ENCODE measurements around the gene GDPD2. TPM values are rescaled to one million over a fixed set of nuclear protein-coding genes. Genes with fewer than 3 reads are reported as not detected.

Gene GDPD2
- total and polyA plus RNA-seq, 11 donors = not detected

DNA sequence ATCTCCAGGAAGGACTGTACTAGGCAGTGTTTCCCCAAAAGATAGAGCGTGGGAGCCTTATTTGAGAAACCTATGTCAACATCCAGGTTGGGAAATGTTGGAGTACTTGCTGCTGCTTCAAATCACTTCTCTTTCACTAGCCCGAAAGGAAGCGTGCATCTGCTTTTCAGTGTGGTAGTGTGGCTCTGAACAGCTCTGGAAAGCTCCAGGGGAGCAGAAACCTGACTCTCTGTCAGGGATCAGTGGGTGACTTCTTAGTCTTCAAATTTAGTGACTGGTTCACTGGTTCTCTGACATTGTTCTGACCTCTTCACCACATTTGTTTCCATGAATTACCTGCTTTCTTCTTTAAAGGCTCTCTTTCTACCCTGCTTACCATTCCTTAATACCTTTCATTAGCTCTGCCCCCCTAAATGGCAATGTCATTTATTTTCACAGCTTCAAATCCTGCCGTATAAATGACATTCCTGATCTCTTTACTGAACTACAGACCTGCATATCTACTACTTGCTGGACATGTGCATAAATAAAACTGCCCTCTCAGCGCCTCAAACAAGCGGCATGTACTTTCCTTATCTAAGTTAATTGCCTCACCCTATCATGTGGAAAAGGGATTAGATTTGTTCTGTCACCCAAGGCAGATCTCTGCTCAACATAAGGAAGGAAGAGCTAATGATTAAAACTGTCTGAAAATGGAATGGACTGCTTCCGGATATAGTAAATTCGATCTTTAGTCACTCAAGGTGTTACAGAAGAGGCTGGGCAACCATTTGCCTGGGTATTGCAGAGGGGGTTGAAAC, 58.6 kb downstream of the GDPD2 start:
- H3K9me3 ChIP-seq = no peaks in the 10 kb centered on the region
- H3K4me1 ChIP-seq = peaks cover 0 to 45% (median 13%) of the 10 kb centered on the region in 12 donors
- H3K36me3 ChIP-seq = no peaks in the 10 kb centered on the region
- peak overlapping the region; percentile 37 to 87 (median 69) for H3K27ac ChIP-seq
- ATAC-seq (peak in 2 of 4 donors; percentile 19 to 35), DNase-seq (no peak)
- WGBS, 4 donors = 41 to 68% (median 52%) methylated on average over 8 of the region's 8 CpGs
- intact Hi-C loops (cut with DNase I) = loop anchor here in 2 of 10 donors (2.0 kb wide), 1 partner anchor 27 kb away; no protein-coding TSS in a partner anchor
- H3K4me3 ChIP-seq = no peak overlapping the region
- TF ChIP-seq, protein P1, sequence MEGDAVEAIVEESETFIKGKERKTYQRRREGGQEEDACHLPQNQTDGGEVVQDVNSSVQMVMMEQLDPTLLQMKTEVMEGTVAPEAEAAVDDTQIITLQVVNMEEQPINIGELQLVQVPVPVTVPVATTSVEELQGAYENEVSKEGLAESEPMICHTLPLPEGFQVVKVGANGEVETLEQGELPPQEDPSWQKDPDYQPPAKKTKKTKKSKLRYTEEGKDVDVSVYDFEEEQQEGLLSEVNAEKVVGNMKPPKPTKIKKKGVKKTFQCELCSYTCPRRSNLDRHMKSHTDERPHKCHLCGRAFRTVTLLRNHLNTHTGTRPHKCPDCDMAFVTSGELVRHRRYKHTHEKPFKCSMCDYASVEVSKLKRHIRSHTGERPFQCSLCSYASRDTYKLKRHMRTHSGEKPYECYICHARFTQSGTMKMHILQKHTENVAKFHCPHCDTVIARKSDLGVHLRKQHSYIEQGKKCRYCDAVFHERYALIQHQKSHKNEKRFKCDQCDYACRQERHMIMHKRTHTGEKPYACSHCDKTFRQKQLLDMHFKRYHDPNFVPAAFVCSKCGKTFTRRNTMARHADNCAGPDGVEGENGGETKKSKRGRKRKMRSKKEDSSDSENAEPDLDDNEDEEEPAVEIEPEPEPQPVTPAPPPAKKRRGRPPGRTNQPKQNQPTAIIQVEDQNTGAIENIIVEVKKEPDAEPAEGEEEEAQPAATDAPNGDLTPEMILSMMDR (IDR thresholded peaks at IDR 0.05) = no peak
- no peak for TF ChIP-seq POLR2A (IDR thresholded peaks at IDR 0.05)
- peaks cover 0 to 47% (median 0%) of the 10 kb centered on the region in 9 donors for H3K27me3 ChIP-seq

DNA sequence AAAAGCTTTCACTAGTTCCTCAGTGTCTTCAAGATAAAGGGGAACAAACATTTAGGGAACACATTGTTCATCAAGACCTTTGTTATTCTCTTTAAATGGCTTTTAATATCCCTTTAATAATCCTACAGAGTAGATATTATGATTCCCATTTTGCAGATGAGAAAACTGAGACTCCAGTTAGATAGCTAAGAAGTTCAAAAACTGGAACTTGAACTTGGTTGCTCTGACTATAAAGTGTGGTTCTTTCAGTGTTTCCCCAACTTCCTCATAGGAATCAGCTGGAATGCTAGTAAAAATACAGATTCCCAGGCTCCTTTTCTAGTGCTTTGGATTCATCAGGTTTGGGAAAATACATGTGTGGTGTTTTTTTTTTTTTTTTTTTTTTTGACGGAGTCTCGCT, 59.2 kb downstream of the GDPD2 start:
- DNase-seq (no peak), ATAC-seq (no peak)
- Histone ChIP-seq H3K4me3 (no peak overlapping the region), H3K4me1 (peaks cover 0 to 39% (median 13%) of the 10 kb centered on the region in 12 donors), H3K36me3 (no peaks in the 10 kb centered on the region), H3K27ac (peak overlapping the region in 7 of 12 donors; percentile 37 to 87 (median 69)), H3K27me3 (peaks cover 0 to 41% (median 0%) of the 10 kb centered on the region in 9 donors), H3K9me3 (no peaks in the 10 kb centered on the region)
- TF ChIP-seq, protein P1 (IDR thresholded peaks at IDR 0.05) = no peak
- TF ChIP-seq POLR2A (IDR thresholded peaks at IDR 0.05) = no peak
- intact Hi-C loops (cut with DNase I) = no loop called here
- WGBS, 4 donors = 92 to 100% (median 97%) methylated on average over 1 to 2 of the region's 2 CpGs

Other genes starting within 250 kb of the GDPD2 start
- not detected for gene DGAT2L6, start 245.8 kb upstream of the GDPD2 start, total RNA-seq
- not detected for gene DGAT2L6, start 245.8 kb upstream of the GDPD2 start, polyA plus RNA-seq
- not detected for gene AWAT1, start 188.7 kb upstream of the GDPD2 start, total RNA-seq
- gene AWAT1, start 188.7 kb upstream of the GDPD2 start, polyA plus RNA-seq = not detected
- under 1 TPM in 4 of 9 donors, not detected in 5; 0.12 to 0.24 (median 0.20) TPM for gene P2RY4, start 163.1 kb upstream of the GDPD2 start, total RNA-seq
- gene P2RY4, start 163.1 kb upstream of the GDPD2 start, polyA plus RNA-seq = under 1 TPM in 1 of 2 donors, not detected in 1; 0.10 TPM
- gene ARR3, start 155.0 kb upstream of the GDPD2 start, total RNA-seq = not detected
- gene ARR3, start 155.0 kb upstream of the GDPD2 start, polyA plus RNA-seq = not detected
- not detected for gene RAB41, start 141.1 kb upstream of the GDPD2 start, total RNA-seq
- gene RAB41, start 141.1 kb upstream of the GDPD2 start, polyA plus RNA-seq = not detected
- 10 to 100 TPM; 27.1 to 51.4 (median 36.7) TPM for gene PDZD11, start 133.4 kb upstream of the GDPD2 start, total RNA-seq
- gene PDZD11, start 133.4 kb upstream of the GDPD2 start, polyA plus RNA-seq = 10 to 100 TPM; 39.1 to 57.3 TPM
- gene KIF4A, start 133.2 kb upstream of the GDPD2 start, total RNA-seq = 1 to 10 TPM in 1 of 9 donors, under 1 TPM in 7, not detected in 1; 0.06 to 4.1 (median 0.25) TPM
- under 1 TPM in 1 of 2 donors, not detected in 1; 0.04 TPM for gene KIF4A, start 133.2 kb upstream of the GDPD2 start, polyA plus RNA-seq
- 10 to 100 TPM in 5 of 9 donors, 1 to 10 TPM in 4; 6.8 to 14.8 (median 10.3) TPM for gene DLG3, start 21.5 kb downstream of the GDPD2 start, total RNA-seq
- gene DLG3, start 21.5 kb downstream of the GDPD2 start, polyA plus RNA-seq = 1 to 10 TPM; 6.1 to 9.1 TPM

Measured in heart left ventricle (tissue), 16 donors.